Fibroblast of lung (primary cell): Measurements from ENCODE around the gene CAMKMT.

Experiments used
- CTCF ChIP-seq, 2 donors: IDR thresholded peaks in 1 of 2; conservative IDR thresholded peaks in 1 of 2; 1 replicate in 1 of 2; 2 replicates in 1 of 2; pipeline ENCODE4 v1.5.1; 2011 to 2012; ENCODE audit warnings: low read length in 2 of 2, control low read depth in 1 of 2, inconsistent platforms in 1 of 2, low read depth in 1 of 2, mild to moderate bottlenecking in 1 of 2
- EZH2 ChIP-seq: IDR thresholded peaks from 2 replicates; pipeline ENCODE4 v1.5.1; 2012; ENCODE audit warnings: low read length, control low read depth, mild to moderate bottlenecking; ENCODE audit errors: missing control alignments

GRCh38 chr2:44548221-44549098, 186.7 kb downstream of the CAMKMT start:
- TF ChIP-seq EZH2: no peak
- TF ChIP-seq CTCF (conservative IDR thresholded peaks at IDR 0.05 in 1 of 2, IDR thresholded peaks at IDR 0.05 in 1 of 2; ENCODE audit: low read depth in 1 of 2, low read length in 2 of 2): no peak
